Measurements from ENCODE around the gene RGSL1. TPM values are rescaled to one million over a fixed set of nuclear protein-coding genes. Genes with fewer than 3 reads are reported as not detected.
A peak's percentile ranks its signal among the peaks of the same experiment; 100 is the strongest.

The RGSL1 gene
- total and polyA plus RNA-seq, 4 donors: 0.07 to 0.50 (median 0.31) TPM; not detected in 1

DNA sequence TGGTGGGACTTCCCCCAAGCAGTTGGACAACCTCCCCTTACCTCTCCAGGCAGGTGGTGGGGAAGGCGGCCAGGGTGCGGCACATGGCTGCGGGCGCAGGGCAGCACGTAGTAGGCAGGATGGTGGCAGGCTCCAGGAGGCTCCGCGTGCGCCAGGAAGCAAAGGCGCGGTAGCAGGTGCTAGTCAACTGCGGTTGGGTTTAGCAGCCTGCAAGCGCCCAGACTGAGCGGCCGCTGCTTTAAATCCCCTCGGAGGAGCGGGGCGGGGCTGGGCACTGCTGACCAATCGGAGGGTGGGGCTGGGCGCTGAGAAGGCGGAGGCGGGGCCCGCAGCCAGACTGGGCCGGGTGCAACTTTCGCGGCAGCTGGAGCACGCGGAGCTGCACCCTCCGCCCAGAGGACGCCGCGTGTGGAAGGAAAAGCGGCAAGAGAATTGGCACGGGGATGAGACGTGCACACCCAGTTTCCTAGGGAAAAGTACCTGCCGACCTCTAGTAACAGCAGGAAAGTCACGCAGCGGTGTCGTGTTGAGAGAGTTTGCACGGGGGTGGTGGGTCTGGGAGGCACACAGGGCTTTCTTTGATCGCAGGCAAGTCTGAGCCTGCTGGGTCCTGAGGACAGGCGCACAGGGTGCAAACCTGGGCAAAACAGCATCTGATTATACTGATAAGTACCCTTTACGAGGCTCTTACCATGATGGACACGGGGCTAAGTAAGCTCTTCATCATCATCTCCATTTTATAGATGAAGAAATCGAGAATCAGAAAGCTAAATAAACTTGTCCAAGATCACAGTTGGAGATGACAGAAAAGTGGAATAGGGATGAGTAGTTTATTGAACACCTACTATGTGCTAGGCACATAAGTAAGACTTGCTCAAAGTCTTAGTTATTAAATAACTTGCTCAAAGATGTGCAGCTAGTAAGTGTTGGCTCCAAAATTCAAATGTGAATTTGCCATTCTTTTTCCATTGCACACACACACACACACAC, 154.5 kb downstream of the RGSL1 start, which contains the start of gene RGS16:
TSS of gene RGS16 (minus strand) at position 215 of the 990 bp plus-strand sequence. CDS start at position 85, 130 bp downstream.
- Histone ChIP-seq H3K4me1 (ENCODE audit: control insufficient read depth in 4 of 4, insufficient read depth in 4 of 4, low read length in 3 of 4) (peaks cover 9 to 29% (median 15%) of the 10 kb centered on the region in 4 donors), H3K27me3 (ENCODE audit: control insufficient read depth in 4 of 4, insufficient read depth in 4 of 4, low read length in 3 of 4) (no peaks in the 10 kb centered on the region), H3K27ac (ENCODE audit: low read depth in 1 of 2, low read length in 2 of 2) (peak within 1 kb of the TSS; percentile 71 to 80), H3K36me3 (ENCODE audit: control insufficient read depth in 4 of 4, insufficient read depth in 3 of 4, low read depth in 1 of 4, low read length in 3 of 4) (peaks cover 0 to 1% (median 0%) of the 10 kb centered on the region in 4 donors), H3K9me3 (ENCODE audit: control insufficient read depth in 4 of 4, low read length in 3 of 4) (no peaks in the 10 kb centered on the region), H3K9ac (ENCODE audit: low read depth in 1 of 2, low read length in 2 of 2) (peak within 1 kb of the TSS; percentile 21 to 23), H3K4me3 (ENCODE audit: low read depth in 1 of 3, low read length in 3 of 3) (peak within 1 kb of the TSS; percentile 14 to 68 (median 50))
- 6% methylated on average over 44 of the region's 44 CpGs for WGBS
- TF ChIP-seq RAD21 (IDR thresholded peaks at IDR 0.05) (no peak), NR2F2 (IDR thresholded peaks at IDR 0.05) (no peak), FOXA2 (IDR thresholded peaks at IDR 0.05) (no peak), HNF4G (IDR thresholded peaks at IDR 0.05) (no peak), HNF4A (conservative IDR thresholded peaks at IDR 0.05) (no peak), EGR1 (IDR thresholded peaks at IDR 0.05; ENCODE audit: low read depth in 2 of 2) (no peak), YY1 (IDR thresholded peaks at IDR 0.05) (peak; percentile 41)
- TF ChIP-seq, protein P1, sequence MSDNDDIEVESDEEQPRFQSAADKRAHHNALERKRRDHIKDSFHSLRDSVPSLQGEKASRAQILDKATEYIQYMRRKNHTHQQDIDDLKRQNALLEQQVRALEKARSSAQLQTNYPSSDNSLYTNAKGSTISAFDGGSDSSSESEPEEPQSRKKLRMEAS (IDR thresholded peaks at IDR 0.05): peak; percentile 92
- TF ChIP-seq, protein P2, sequence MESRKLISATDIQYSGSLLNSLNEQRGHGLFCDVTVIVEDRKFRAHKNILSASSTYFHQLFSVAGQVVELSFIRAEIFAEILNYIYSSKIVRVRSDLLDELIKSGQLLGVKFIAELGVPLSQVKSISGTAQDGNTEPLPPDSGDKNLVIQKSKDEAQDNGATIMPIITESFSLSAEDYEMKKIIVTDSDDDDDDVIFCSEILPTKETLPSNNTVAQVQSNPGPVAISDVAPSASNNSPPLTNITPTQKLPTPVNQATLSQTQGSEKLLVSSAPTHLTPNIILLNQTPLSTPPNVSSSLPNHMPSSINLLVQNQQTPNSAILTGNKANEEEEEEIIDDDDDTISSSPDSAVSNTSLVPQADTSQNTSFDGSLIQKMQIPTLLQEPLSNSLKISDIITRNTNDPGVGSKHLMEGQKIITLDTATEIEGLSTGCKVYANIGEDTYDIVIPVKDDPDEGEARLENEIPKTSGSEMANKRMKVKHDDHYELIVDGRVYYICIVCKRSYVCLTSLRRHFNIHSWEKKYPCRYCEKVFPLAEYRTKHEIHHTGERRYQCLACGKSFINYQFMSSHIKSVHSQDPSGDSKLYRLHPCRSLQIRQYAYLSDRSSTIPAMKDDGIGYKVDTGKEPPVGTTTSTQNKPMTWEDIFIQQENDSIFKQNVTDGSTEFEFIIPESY (IDR thresholded peaks at IDR 0.05): no peak
- TF ChIP-seq, protein P3, sequence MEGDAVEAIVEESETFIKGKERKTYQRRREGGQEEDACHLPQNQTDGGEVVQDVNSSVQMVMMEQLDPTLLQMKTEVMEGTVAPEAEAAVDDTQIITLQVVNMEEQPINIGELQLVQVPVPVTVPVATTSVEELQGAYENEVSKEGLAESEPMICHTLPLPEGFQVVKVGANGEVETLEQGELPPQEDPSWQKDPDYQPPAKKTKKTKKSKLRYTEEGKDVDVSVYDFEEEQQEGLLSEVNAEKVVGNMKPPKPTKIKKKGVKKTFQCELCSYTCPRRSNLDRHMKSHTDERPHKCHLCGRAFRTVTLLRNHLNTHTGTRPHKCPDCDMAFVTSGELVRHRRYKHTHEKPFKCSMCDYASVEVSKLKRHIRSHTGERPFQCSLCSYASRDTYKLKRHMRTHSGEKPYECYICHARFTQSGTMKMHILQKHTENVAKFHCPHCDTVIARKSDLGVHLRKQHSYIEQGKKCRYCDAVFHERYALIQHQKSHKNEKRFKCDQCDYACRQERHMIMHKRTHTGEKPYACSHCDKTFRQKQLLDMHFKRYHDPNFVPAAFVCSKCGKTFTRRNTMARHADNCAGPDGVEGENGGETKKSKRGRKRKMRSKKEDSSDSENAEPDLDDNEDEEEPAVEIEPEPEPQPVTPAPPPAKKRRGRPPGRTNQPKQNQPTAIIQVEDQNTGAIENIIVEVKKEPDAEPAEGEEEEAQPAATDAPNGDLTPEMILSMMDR (IDR thresholded peaks at IDR 0.05; ENCODE audit: low read depth, low read length, missing input control): no peak
- TF ChIP-seq, protein P4, sequence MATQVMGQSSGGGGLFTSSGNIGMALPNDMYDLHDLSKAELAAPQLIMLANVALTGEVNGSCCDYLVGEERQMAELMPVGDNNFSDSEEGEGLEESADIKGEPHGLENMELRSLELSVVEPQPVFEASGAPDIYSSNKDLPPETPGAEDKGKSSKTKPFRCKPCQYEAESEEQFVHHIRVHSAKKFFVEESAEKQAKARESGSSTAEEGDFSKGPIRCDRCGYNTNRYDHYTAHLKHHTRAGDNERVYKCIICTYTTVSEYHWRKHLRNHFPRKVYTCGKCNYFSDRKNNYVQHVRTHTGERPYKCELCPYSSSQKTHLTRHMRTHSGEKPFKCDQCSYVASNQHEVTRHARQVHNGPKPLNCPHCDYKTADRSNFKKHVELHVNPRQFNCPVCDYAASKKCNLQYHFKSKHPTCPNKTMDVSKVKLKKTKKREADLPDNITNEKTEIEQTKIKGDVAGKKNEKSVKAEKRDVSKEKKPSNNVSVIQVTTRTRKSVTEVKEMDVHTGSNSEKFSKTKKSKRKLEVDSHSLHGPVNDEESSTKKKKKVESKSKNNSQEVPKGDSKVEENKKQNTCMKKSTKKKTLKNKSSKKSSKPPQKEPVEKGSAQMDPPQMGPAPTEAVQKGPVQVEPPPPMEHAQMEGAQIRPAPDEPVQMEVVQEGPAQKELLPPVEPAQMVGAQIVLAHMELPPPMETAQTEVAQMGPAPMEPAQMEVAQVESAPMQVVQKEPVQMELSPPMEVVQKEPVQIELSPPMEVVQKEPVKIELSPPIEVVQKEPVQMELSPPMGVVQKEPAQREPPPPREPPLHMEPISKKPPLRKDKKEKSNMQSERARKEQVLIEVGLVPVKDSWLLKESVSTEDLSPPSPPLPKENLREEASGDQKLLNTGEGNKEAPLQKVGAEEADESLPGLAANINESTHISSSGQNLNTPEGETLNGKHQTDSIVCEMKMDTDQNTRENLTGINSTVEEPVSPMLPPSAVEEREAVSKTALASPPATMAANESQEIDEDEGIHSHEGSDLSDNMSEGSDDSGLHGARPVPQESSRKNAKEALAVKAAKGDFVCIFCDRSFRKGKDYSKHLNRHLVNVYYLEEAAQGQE (IDR thresholded peaks at IDR 0.05): no peak
- DNase-seq (ENCODE audit: low spot score): peak; percentile 93

DNA sequence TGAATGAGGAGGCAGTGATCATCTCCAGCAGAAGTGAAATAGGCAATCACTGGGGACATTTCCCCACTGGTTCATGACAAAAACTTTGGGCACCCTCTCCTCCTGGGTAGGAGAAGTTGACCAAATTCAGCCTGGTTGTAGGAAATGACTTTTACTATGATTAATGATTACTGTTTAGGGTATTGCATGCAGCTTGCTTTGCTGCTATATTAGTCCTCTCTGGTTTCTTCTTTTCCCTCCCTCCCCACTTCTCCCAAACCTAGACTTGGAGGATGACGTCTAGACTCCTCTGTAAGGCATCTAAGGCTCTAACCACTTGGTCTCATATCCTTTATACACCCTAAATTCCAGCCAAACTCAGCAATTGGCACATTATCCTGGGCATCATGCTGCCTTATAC, 157.6 kb downstream of the RGSL1 start:
- TF ChIP-seq GABPA (IDR thresholded peaks at IDR 0.05 in 1 of 2, conservative IDR thresholded peaks at IDR 0.05 in 1 of 2) (no peak), RXRA (IDR thresholded peaks at IDR 0.05) (no peak), TAF1 (conservative IDR thresholded peaks at IDR 0.05) (no peak), NR2F2 (IDR thresholded peaks at IDR 0.05) (no peak), FOXA1 (IDR thresholded peaks at IDR 0.05) (no peak), RAD21 (IDR thresholded peaks at IDR 0.05) (no peak), SP1 (IDR thresholded peaks at IDR 0.05) (no peak), EGR1 (IDR thresholded peaks at IDR 0.05; ENCODE audit: low read depth in 2 of 2) (no peak), JUND (IDR thresholded peaks at IDR 0.05) (no peak), HNF4A (conservative IDR thresholded peaks at IDR 0.05) (no peak)
- TF ChIP-seq, protein P1 (IDR thresholded peaks at IDR 0.05): no peak
- TF ChIP-seq, protein P2 (IDR thresholded peaks at IDR 0.05): no peak
- Histone ChIP-seq H3K4me1 (ENCODE audit: control insufficient read depth in 4 of 4, insufficient read depth in 4 of 4, low read length in 3 of 4) (peaks cover 4 to 19% (median 9%) of the 10 kb centered on the region in 4 donors), H3K9me3 (ENCODE audit: control insufficient read depth in 4 of 4, low read length in 3 of 4) (no peaks in the 10 kb centered on the region), H3K27me3 (ENCODE audit: control insufficient read depth in 4 of 4, insufficient read depth in 4 of 4, low read length in 3 of 4) (no peaks in the 10 kb centered on the region), H3K9ac (ENCODE audit: low read depth in 1 of 2, low read length in 2 of 2) (no peak overlapping the region), H3K4me3 (ENCODE audit: low read depth in 1 of 3, low read length in 3 of 3) (no peak overlapping the region), H3K36me3 (ENCODE audit: control insufficient read depth in 4 of 4, insufficient read depth in 3 of 4, low read depth in 1 of 4, low read length in 3 of 4) (no peaks in the 10 kb centered on the region), H3K27ac (ENCODE audit: low read depth in 1 of 2, low read length in 2 of 2) (no peak overlapping the region)
- DNase-seq (ENCODE audit: low spot score): no peak
- 81% methylated on average over 1 of the region's 1 CpG for WGBS
